Neural progenitor cell (in vitro differentiated cells): Measurements from ENCODE around the gene ACOT13. TPM values are rescaled to one million over a fixed set of nuclear protein-coding genes. Genes with fewer than 3 reads are reported as not detected.
"Not testable (repeated sequence)": the region's sequence is repeated elsewhere in the genome, so short reads cannot be mapped to it uniquely, and the experiment has no call there.

Experiments used
- DNase-seq: peaks from one replicate; pipeline ENCODE4 v3.0.0-alpha.2; 2016; ENCODE audit warnings: low spot score
- H2AFZ ChIP-seq: fragments of 200-600 bp; sonication (generic); replicated peaks from 2 replicates; pipeline ENCODE4 v1.6.1; 2016; ENCODE audit warnings: antibody characterized with exemption
- H3F3A ChIP-seq: fragments of 200-600 bp; sonication (generic); 2 replicates; pipeline ENCODE4 v1.6.1; 2016; ENCODE audit warnings: antibody characterized with exemption, low read depth
- H3K27ac ChIP-seq: fragments of 200-600 bp; sonication (generic); 2 replicates; pipeline ENCODE4 v1.5.1; 2016; ENCODE audit warnings: mild to moderate bottlenecking
- H3K27me3 ChIP-seq: fragments of 200-600 bp; sonication (generic); 2 replicates; pipeline ENCODE4 v1.6.1; 2016; ENCODE audit warnings: mild to moderate bottlenecking, moderate library complexity
- H3K36me3 ChIP-seq: fragments of 200-600 bp; sonication (generic); 2 replicates; pipeline ENCODE4 v1.5.1; 2016
- H3K4me1 ChIP-seq: fragments of 200-600 bp; sonication (generic); 2 replicates; pipeline ENCODE4 v1.6.1; 2016; ENCODE audit warnings: mixed run types
- H3K4me2 ChIP-seq: fragments of 200-600 bp; sonication (generic); 2 replicates; pipeline ENCODE4 v1.6.1; 2016
- H3K4me3 ChIP-seq: fragments of 200-600 bp; sonication (generic); 2 replicates; pipeline ENCODE4 v1.5.1; 2016
- H3K79me2 ChIP-seq: fragments of 200-600 bp; sonication (generic); 2 replicates; pipeline ENCODE4 v1.6.1; 2016; ENCODE audit warnings: low read depth
- H3K9ac ChIP-seq: fragments of 200-600 bp; sonication (generic); 2 replicates; pipeline ENCODE4 v1.6.1; 2016
- H3K9me3 ChIP-seq: fragments of 200-600 bp; sonication (generic); 2 replicates; pipeline ENCODE4 v1.5.1; 2016; ENCODE audit warnings: low read depth
- H4K20me1 ChIP-seq: fragments of 200-600 bp; sonication (generic); 2 replicates; pipeline ENCODE4 v1.6.1; 2016; ENCODE audit warnings: low read depth
- H3K27ac Mint-ChIP-seq: 3 replicates; pipeline ENCODE4 v1.8.0; 2021; ENCODE audit warnings: mixed read lengths
- H3K27me3 Mint-ChIP-seq: 2 replicates; pipeline ENCODE4 v1.8.0; 2022; ENCODE audit warnings: low read depth, mild to moderate bottlenecking, inconsistent platforms, moderate library complexity, mixed read lengths; ENCODE audit not compliant: insufficient read depth
- H3K36me3 Mint-ChIP-seq: 3 replicates; pipeline ENCODE4 v1.8.0; 2021; ENCODE audit warnings: mixed read lengths
- H3K4me1 Mint-ChIP-seq: 3 replicates; pipeline ENCODE4 v1.8.0; 2021; ENCODE audit warnings: mixed read lengths
- H3K4me3 Mint-ChIP-seq: 3 replicates; pipeline ENCODE4 v1.8.0; 2021; ENCODE audit warnings: mild to moderate bottlenecking, moderate library complexity, mixed read lengths
- H3K9me3 Mint-ChIP-seq: 3 replicates; pipeline ENCODE4 v1.8.0; 2020; ENCODE audit warnings: mixed read lengths
- CTCF ChIP-seq: fragments of 200-600 bp; sonication (generic); IDR thresholded peaks from 2 replicates; pipeline ENCODE4 v1.5.1; 2017; ENCODE audit warnings: antibody characterized with exemption, mild to moderate bottlenecking
- EZH2 ChIP-seq: fragments of 200-600 bp; sonication (generic); IDR thresholded peaks from 2 replicates; pipeline ENCODE4 v1.6.1; 2017; ENCODE audit warnings: antibody characterized with exemption, mild to moderate bottlenecking, moderate library complexity
- EZH2phosphoT487 ChIP-seq: fragments of 200-600 bp; sonication (generic); IDR thresholded peaks from 2 replicates; pipeline ENCODE4 v1.6.1; 2017; ENCODE audit warnings: antibody characterized with exemption
- total RNA-seq: library from RNA; depleted of rRNA; stranded (reverse); fragments of >200 nt; gene quantifications from 2 replicates; pipeline ENCODE4 v1.2.3, GENCODE V29; 2015; ENCODE audit warnings: low replicate concordance

Gene ACOT13
- total RNA-seq, 1 donor from 2014 or later = 12.0 TPM

GRCh38 chr6:24744911-24745310 is 78.0 kb downstream of the ACOT13 start:
- no peak for TF ChIP-seq EZH2
- no peak for TF ChIP-seq CTCF
- TF ChIP-seq EZH2phosphoT487 = no peak
- H3K27me3 Mint-ChIP-seq = no peaks in the 10 kb centered on the region
- no peaks in the 10 kb centered on the region for H3K9me3 ChIP-seq

GRCh38 chr6:24749297-24749696 is 82.4 kb downstream of the ACOT13 start:
- Histone ChIP-seq H3K4me1 (no peaks in the 10 kb centered on the region), H2AFZ (peak overlapping the region; percentile 38), H3K27ac (no peak overlapping the region), H4K20me1 (no peaks in the 10 kb centered on the region), H3F3A (no peaks in the 10 kb centered on the region), H3K9me3 (no peaks in the 10 kb centered on the region), H3K4me2 (no peak overlapping the region), H3K36me3 (no peaks in the 10 kb centered on the region), H3K9ac (no peak overlapping the region), H3K27me3 (no peaks in the 10 kb centered on the region), H3K4me3 (no peak overlapping the region), H3K79me2 (no peaks in the 10 kb centered on the region)
- DNase-seq = no peak
- peaks cover 2% of the 10 kb centered on the region for H3K9me3 Mint-ChIP-seq
- H3K4me1 Mint-ChIP-seq = no peaks in the 10 kb centered on the region
- TF ChIP-seq EZH2 = no peak
- TF ChIP-seq CTCF = no peak
- TF ChIP-seq EZH2phosphoT487 = no peak
- H3K4me3 Mint-ChIP-seq = no peak overlapping the region
- H3K36me3 Mint-ChIP-seq = no peaks in the 10 kb centered on the region
- H3K27me3 Mint-ChIP-seq = peaks cover 4% of the 10 kb centered on the region
- H3K27ac Mint-ChIP-seq = no peak overlapping the region

More at GRCh38 chr6:24744911-24745310, 78.0 kb downstream of the ACOT13 start:
- H3K4me3 ChIP-seq = no peak overlapping the region
- H3K4me3 Mint-ChIP-seq = no peak overlapping the region
- H3K9ac ChIP-seq = no peak overlapping the region
- no peak overlapping the region for H2AFZ ChIP-seq
- H3K27ac ChIP-seq = no peak overlapping the region
- H3K27me3 ChIP-seq = no peaks in the 10 kb centered on the region
- no peaks in the 10 kb centered on the region for H3K4me1 ChIP-seq
- no peak for DNase-seq
- H3K27ac Mint-ChIP-seq = no peak overlapping the region
- H3K36me3 ChIP-seq = no peaks in the 10 kb centered on the region
- H3F3A ChIP-seq = no peaks in the 10 kb centered on the region
- no peaks in the 10 kb centered on the region for H3K36me3 Mint-ChIP-seq
- no peak overlapping the region for H3K4me2 ChIP-seq
- H3K9me3 Mint-ChIP-seq = peaks cover 2% of the 10 kb centered on the region
- no peaks in the 10 kb centered on the region for H3K4me1 Mint-ChIP-seq
- H3K79me2 ChIP-seq = no peaks in the 10 kb centered on the region
- no peaks in the 10 kb centered on the region for H4K20me1 ChIP-seq

GRCh38 chr6:24750878-24751277 is 84.0 kb downstream of the ACOT13 start:
- H2AFZ ChIP-seq = not testable (repeated sequence)

GRCh38 chr6:24752503-24752902 is 85.6 kb downstream of the ACOT13 start:
- no peaks in the 10 kb centered on the region for H3K36me3 Mint-ChIP-seq
- Histone ChIP-seq H3K4me2 (no peak overlapping the region), H3K4me1 (peaks cover 6% of the 10 kb centered on the region), H3K9me3 (no peaks in the 10 kb centered on the region), H3K27me3 (no peaks in the 10 kb centered on the region), H3K27ac (no peak overlapping the region), H4K20me1 (no peaks in the 10 kb centered on the region), H3K9ac (no peak overlapping the region), H3K36me3 (no peaks in the 10 kb centered on the region), H3F3A (peaks cover 6% of the 10 kb centered on the region), H3K79me2 (no peaks in the 10 kb centered on the region), H2AFZ (no peak overlapping the region), H3K4me3 (no peak overlapping the region)
- TF ChIP-seq EZH2 (no peak), EZH2phosphoT487 (no peak), CTCF (no peak)
- no peak overlapping the region for H3K4me3 Mint-ChIP-seq
- H3K4me1 Mint-ChIP-seq = peaks cover 2% of the 10 kb centered on the region
- H3K9me3 Mint-ChIP-seq = peaks cover 2% of the 10 kb centered on the region
- H3K27me3 Mint-ChIP-seq = peaks cover 4% of the 10 kb centered on the region
- no peak for DNase-seq
- H3K27ac Mint-ChIP-seq = no peak overlapping the region

More at GRCh38 chr6:24750878-24751277, 84.0 kb downstream of the ACOT13 start:
- not testable (repeated sequence) for H3K9me3 Mint-ChIP-seq, H3K4me3 ChIP-seq, H3K4me1 ChIP-seq, H3K79me2 ChIP-seq, H3K4me3 Mint-ChIP-seq, H3K4me2 ChIP-seq, H3K27ac ChIP-seq, H3K9me3 ChIP-seq, H3K4me1 Mint-ChIP-seq, H3K27ac Mint-ChIP-seq, H4K20me1 ChIP-seq, H3K36me3 Mint-ChIP-seq, H3K36me3 ChIP-seq, DNase-seq, H3K9ac ChIP-seq, H3K27me3 Mint-ChIP-seq, H3K27me3 ChIP-seq, H3F3A ChIP-seq
